NB4 (cell line): Measurements from ENCODE around the gene TXNRD2.

ENCODE experiments used
- CTCF ChIP-seq: IDR thresholded peaks from one replicate; pipeline ENCODE4 v1.5.1; 2012; ENCODE audit warnings: low read depth, low read length
- MYC ChIP-seq: IDR thresholded peaks from 2 replicates; pipeline ENCODE4 v1.6.1; 2011; ENCODE audit warnings: low read depth, low read length
- POLR2A ChIP-seq: IDR thresholded peaks from 2 replicates; pipeline ENCODE4 v1.6.1; 2011; ENCODE audit warnings: mild to moderate bottlenecking; ENCODE audit not compliant: insufficient read length; ENCODE audit errors: extremely low read depth

GRCh38 chr22:19892925-19893324, 48.7 kb downstream of the TXNRD2 start:
- no peak for TF ChIP-seq CTCF
- TF ChIP-seq MYC: no peak
- TF ChIP-seq POLR2A: no peak
